ENCODE measurements around the gene ZFP57. TPM values are rescaled to one million over a fixed set of nuclear protein-coding genes. Genes with fewer than 3 reads are reported as not detected.

ZFP57 gene
- total and polyA plus RNA-seq, 2 experiments from 2014 or later, result 0.59 to 0.84 TPM

- no peaks in the 10 kb centered on the region; the same call in 1 of the 2 replicates for H3K9me2 ChIP-seq (ENCODE audit: insufficient read depth)
- H3K4me1 ChIP-seq (ENCODE audit: insufficient read depth), result peaks cover 5% of the 10 kb centered on the region; the same call in 1 of the 2 replicates
- H3K4me3 ChIP-seq, result no peak overlapping the region
- no peaks in the 10 kb centered on the region for H3K36me3 Mint-ChIP-seq (ENCODE audit: low read depth)
- H3F3A ChIP-seq (replicated peaks; ENCODE audit: low read depth), result no peaks in the 10 kb centered on the region
- H3K4me1 Mint-ChIP-seq, result no peaks in the 10 kb centered on the region; the same call in 2 of the 3 replicates
- H3K36me3 ChIP-seq (ENCODE audit: insufficient read depth), result no peaks in the 10 kb centered on the region
- H3K27ac ChIP-seq (ENCODE audit: low read depth), result no peak overlapping the region
- no peaks in the 10 kb centered on the region for H3K79me2 ChIP-seq (replicated peaks; ENCODE audit: insufficient read depth)
- no peaks in the 10 kb centered on the region; the same call in 1 of the 2 replicates for H4K20me1 ChIP-seq (replicated peaks; ENCODE audit: insufficient read depth)
- no peak overlapping the region for H3K4me3 Mint-ChIP-seq
- no peak overlapping the region for H3K4me2 ChIP-seq
- TF ChIP-seq POLR2AphosphoS5 (IDR thresholded peaks at IDR 0.05; ENCODE audit: low read depth) (no peak), STAT1 (IDR thresholded peaks at IDR 0.05; ENCODE audit: unreplicated experiment) (no peak), REST (IDR thresholded peaks at IDR 0.05; ENCODE audit: unreplicated experiment) (no peak)
- no peak for ATAC-seq
- H2AFZ ChIP-seq, result no peak overlapping the region
- peaks cover 32% of the 10 kb centered on the region for H3K27me3 Mint-ChIP-seq (ENCODE audit: insufficient read depth, low read depth, poor library complexity)
- no peak for DNase-seq (ENCODE audit: low spot score)
- H3K9me3 Mint-ChIP-seq, result no peaks in the 10 kb centered on the region
- no peak overlapping the region for H3K27ac Mint-ChIP-seq
- H3K27me3 ChIP-seq (ENCODE audit: insufficient read depth), result peaks cover 44% of the 10 kb centered on the region
Measured at GRCh38 chr6:29727637-29728036, 46.7 kb upstream of the ZFP57 start.

- H3K27me3 Mint-ChIP-seq (ENCODE audit: insufficient read depth, low read depth, poor library complexity), result peaks cover 42% of the 10 kb centered on the region
- H3K9me2 ChIP-seq (ENCODE audit: insufficient read depth), result no peaks in the 10 kb centered on the region; the same call in 1 of the 2 replicates
- peaks cover 54% of the 10 kb centered on the region for H3K27me3 ChIP-seq (ENCODE audit: insufficient read depth)
- TF ChIP-seq POLR2AphosphoS5 (IDR thresholded peaks at IDR 0.05; ENCODE audit: low read depth) (no peak), ETS1 (IDR thresholded peaks at IDR 0.05) (no peak), JUNB (IDR thresholded peaks at IDR 0.05; ENCODE audit: unreplicated experiment) (no peak), CTCF (conservative IDR thresholded peaks at IDR 0.05; ENCODE audit: low read depth in 2 of 2) (no peak), EZH2 (IDR thresholded peaks at IDR 0.05; ENCODE audit: low read depth, unreplicated experiment) (no peak), EZH2phosphoT487 (IDR thresholded peaks at IDR 0.05; ENCODE audit: unreplicated experiment) (no peak), ZNF331 (CRISPR knock-in tag; IDR thresholded peaks at IDR 0.05; ENCODE audit: low read depth) (no peak)
Measured at GRCh38 chr6:29726571-29727194, 45.7 kb upstream of the ZFP57 start.

More at GRCh38 chr6:29726571-29727194, 45.7 kb upstream of the ZFP57 start:
- H3K4me1 ChIP-seq (ENCODE audit: insufficient read depth), result peaks cover 5% of the 10 kb centered on the region; the same call in 1 of the 2 replicates
- no peak overlapping the region; the same call in 2 of the 3 replicates for H3K4me3 Mint-ChIP-seq
- no peaks in the 10 kb centered on the region for H3K79me2 ChIP-seq (replicated peaks; ENCODE audit: insufficient read depth)
- H3K36me3 ChIP-seq (ENCODE audit: insufficient read depth), result no peaks in the 10 kb centered on the region
- H3K4me3 ChIP-seq, result no peak overlapping the region
- no peak for DNase-seq (ENCODE audit: low spot score)
- no peak overlapping the region for H2AFZ ChIP-seq
- H3K27ac Mint-ChIP-seq, result no peak overlapping the region
- no peaks in the 10 kb centered on the region; the same call in 1 of the 3 replicates for H3K4me1 Mint-ChIP-seq
- ATAC-seq, result no peak
- no peak overlapping the region for H3K27ac ChIP-seq (ENCODE audit: low read depth)
- H3K9me3 Mint-ChIP-seq, result no peaks in the 10 kb centered on the region
- H3K4me2 ChIP-seq, result no peak overlapping the region
- no peaks in the 10 kb centered on the region for H3F3A ChIP-seq (replicated peaks; ENCODE audit: low read depth)
- H3K36me3 Mint-ChIP-seq (ENCODE audit: low read depth), result no peaks in the 10 kb centered on the region
- H4K20me1 ChIP-seq (replicated peaks; ENCODE audit: insufficient read depth), result no peaks in the 10 kb centered on the region; the same call in 1 of the 2 replicates

All from GM23338 (cell line).